ENCODE measurements around the gene MLN.

GRCh38 chr6:33827546-33828451 is 24.0 kb upstream of the MLN start:
- TF ChIP-seq POLR2AphosphoS5 (IDR thresholded peaks at IDR 0.05; ENCODE audit: low read depth, low read length) (no peak), PBX3 (IDR thresholded peaks at IDR 0.05) (no peak), MXI1 (IDR thresholded peaks at IDR 0.05; ENCODE audit: low read depth, low read length) (no peak), CTCF (IDR thresholded peaks at IDR 0.05) (no peak), TEAD4 (IDR thresholded peaks at IDR 0.05; ENCODE audit: borderline replicate concordance, insufficient read depth) (no peak), REST (IDR thresholded peaks at IDR 0.05; ENCODE audit: low read depth, low read length) (no peak), TAF1 (IDR thresholded peaks at IDR 0.05; ENCODE audit: borderline replicate concordance, low read depth, low read length) (no peak), EP300 (IDR thresholded peaks at IDR 0.05; ENCODE audit: borderline replicate concordance in 1 of 2, low read depth in 1 of 2, low read length in 1 of 2) (no peak), RAD21 (IDR thresholded peaks at IDR 0.05; ENCODE audit: low read length) (no peak), MAX (IDR thresholded peaks at IDR 0.05; ENCODE audit: low read depth) (no peak)

Measured in SK-N-SH (cell line).